ENCODE data around the gene CD244.

- no peak for TF ChIP-seq CTCF (conservative IDR thresholded peaks at IDR 0.05 in 1 of 2, IDR thresholded peaks at IDR 0.05 in 1 of 2; ENCODE audit: extremely low read depth in 1 of 2, insufficient read depth in 1 of 2, low read depth in 1 of 2, low read length in 2 of 2)
- no peak for TF ChIP-seq EZH2 (IDR thresholded peaks at IDR 0.05; ENCODE audit: borderline replicate concordance, low read length)
Observed at GRCh38 chr1:160855181-160855981, 7.3 kb downstream of the CD244 start.
